GM21526 (cell line): ENCODE measurements around the gene AKR1B15.

ENCODE experiments used
- ATAC-seq: cut with Tn5 transposase; IDR thresholded peaks from one replicate; pipeline ENCODE4 v1.9.1; 2021; ENCODE audit warnings: moderate library complexity; ENCODE audit not compliant: unreplicated experiment, low FRiP score

Gene AKR1B15

DNA sequence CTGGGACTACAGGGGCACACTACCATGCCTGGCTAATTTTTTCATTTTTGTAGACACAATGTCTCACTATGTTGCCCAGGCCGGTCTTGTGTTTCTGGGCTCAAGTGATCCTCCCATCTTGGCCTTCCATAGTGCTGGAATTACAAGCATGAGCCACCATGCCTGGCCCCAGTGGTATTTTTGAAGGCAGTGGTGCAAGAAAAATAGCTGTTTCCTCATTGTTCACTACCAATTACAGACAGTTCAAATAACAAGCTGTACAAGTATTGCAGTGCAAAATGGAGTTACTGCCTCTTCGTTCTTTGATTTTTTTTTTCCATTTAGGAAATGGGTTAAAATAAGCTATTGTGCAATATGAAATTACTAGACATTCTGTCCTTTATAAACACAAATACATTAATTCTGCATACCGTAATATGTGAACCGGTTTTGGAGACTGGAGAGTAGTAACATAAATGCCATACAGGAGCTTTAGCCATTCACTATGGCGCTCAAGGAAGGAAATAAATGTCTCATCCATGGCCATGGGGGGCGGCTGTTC lies 62.8 kb downstream of the AKR1B15 start:
- no peak for ATAC-seq

DNA sequence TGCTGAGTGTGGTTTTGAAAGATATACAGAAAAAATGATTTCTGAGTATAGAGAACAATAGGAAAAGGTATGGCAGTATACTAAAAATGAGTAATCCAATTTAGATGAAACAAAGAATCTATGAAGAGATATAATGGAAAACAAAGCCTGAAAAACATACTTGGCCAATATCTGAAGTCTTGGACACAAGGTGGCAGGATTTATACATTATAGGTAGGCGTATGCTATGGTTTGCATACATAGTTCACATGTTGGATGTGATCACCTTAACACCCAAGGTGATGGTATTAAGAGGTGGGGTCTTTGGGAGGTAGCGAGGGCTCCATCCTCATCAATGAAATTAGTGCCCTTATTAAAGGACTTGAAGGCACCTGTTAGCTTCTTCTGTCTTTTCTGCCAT lies 63.3 kb downstream of the AKR1B15 start:
- ATAC-seq, result no peak

DNA sequence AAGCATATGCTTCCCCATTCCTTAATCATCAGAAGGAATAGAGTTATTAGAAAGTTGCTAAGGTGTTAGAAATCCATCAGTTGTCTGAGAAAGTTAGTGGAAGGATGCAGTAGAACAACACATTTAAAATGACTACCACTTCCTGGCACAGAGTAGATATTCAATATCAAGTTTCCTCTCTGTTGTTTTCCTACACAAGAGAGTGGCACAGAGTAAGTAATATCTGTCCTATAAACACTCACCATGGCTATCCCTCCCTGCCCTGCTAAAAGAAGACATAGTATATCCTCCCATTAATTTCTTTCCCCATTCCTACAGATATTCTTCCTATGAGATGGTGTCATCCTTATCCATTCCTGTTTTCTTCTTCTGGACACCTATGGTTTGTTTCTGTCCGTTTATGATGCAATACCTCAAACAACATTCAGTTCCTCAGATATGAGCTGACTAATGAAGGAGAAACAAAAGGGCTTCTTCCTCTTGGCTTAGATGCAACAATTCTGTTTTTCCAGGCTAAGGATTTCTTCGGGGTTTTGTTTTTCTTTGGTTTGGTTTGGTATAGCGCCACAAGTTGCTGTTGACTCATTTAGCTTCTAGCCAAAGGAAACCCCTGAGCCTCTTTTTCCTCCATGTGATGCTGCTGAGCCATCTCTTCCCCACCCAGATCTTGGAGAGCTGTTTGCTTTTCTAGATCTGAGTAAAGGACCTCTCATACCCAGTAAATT lies 64.9 kb downstream of the AKR1B15 start:
- ATAC-seq, result no peak

DNA sequence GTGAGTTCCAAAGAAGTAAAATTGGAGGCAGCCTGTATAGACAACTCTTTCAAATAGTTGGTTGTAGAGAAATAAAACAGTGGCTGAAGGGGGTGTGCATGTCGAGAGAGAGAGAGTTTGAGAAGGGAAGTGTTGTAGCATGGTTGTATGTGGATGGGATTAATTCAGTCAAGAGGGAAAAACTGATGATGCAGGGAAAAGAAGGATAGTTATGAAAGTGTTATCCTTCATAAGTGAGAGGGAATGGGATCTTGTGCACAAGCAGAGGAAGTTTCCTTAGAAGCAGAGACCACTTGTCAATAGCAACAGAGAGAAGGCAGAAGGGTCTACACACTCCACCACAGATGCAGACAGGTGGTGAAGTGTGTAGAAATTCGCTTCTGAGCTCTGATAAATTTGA lies 67.7 kb downstream of the AKR1B15 start:
- ATAC-seq, result no peak

DNA sequence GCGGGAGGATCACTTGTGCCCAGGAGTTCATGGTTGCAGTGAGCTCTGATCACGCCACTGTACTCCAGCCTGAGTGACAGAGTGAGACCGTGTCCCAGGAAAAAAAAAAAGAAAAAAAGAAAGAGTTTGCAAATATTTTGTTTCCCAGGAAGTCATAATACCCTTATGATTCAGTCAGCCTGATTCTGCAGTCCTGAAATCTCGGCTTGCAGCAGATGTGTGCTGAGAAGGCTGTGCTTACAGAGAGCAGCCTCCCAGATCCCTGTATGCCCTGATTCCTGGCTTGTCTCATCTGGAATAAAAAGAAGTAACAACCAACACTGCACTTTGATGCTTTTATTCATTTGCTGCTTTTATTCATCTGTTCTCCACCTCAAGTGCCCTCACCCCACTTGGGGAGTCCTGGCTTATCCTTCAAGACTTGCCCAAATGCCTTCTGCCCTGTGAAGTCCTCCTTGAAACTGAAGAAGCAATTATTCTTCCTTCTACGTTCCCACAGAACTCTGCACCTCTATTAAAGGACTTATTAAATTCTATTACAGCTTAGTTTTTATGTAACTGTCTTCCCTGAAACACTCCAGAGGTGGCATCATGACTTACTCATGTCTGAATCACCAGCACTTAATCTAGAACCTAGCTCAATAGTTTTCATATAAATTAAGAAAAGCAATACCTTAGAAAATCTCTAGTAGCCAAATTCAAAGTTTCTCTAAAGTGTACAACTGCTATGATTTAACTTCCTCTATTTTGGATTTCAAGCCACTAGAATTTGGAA lies 70.0 kb downstream of the AKR1B15 start:
- no peak for ATAC-seq

DNA sequence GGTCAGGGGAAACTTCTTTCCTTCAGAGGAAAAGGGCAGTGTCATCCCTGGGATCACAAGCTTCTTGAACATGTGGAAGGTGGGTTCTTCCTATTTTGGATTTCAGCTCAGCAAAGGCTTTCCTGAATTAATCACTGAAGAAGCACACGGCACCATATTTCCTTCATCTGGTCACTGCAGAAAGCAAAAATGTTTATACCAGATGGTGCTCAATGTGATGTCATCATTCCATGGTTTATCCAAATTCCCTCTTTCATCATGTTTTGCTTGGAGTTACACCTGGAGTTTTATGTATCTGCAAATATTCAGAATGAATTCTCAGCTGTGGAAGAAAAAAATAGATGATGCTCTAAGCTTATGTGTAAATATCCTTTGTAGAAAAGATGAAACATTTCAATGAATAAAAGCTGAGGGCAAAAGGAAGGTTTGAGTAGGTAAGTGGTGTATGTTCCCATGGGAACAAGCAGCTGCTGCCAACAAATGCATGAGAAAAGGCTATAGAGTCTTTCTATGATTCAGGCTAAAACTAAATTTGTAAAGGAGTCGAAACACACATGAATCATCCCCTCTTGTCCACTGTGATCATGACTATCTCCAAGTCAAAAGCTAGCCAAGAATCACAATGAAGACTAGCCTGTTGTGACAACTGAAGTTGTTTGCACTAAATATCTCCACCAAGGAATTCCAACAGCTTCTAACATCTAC lies 70.9 kb downstream of the AKR1B15 start:
- no peak for ATAC-seq

DNA sequence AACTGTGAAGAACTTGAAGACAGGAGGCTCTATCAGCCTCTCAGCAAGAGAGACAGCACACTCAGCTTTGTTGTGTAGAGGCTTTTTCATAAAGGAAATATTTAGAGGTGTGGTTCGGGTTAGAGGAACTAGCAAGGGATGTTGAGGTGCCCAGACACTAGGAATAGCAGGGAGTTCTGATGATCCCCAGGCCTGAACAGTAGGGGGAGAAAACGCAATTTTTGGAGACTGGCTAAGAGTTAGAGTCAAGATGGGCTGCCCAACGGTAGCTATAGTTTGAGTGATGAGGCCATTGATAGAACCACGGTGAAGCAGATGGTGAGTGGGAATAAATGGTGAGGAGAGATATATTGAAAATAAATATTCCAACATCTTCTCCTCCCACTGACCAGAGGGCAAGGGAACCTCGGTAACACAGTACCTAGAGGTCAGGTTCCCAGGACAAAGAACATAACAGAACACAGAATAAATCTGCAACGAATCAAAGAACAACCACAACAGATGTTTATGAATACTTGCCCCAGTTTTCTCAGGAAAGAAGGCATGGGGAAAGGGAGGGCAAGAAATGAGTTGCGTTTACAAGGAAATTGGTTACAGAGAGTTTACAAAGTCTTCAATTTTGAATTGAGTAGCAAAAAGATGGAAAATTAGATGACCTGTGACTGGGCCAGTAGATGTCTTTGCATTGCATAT lies 73.5 kb downstream of the AKR1B15 start:
- no peak for ATAC-seq

DNA sequence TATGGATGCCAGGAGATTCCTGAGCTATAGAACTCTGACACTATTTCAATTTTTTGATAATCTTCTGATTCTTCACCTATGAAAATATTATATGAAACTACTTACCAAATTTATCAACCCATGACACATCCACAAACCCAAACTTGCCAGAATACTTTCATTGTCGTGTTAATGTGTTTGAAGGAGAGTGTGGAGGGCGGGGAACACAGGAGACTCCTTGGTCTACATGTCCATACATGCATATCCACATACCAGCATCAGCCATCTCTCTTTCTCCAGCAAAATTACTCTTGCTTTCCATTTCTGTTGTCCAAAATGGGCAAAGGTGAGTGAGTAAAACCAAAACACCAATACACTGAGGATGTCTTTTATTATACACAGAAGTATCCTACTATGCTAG lies 74.3 kb downstream of the AKR1B15 start:
- ATAC-seq, result no peak

DNA sequence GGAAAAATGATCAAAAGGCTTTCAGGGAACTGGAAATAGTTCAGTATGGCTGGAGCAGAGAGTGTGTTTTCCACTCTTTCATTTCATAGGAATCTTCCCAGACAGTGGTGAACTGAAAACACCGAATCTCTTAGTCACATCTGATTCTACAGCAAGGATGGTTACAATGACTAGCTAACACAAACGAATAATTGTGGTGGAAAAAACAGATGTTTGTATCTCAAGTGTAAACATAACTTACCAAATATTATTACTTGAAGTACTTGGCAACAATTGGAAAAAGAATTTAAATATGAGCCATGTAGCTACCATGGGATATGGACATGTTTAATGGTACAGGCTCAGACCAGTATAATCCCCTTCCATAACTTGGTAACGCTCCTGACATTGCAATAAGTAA lies 76.6 kb downstream of the AKR1B15 start:
- ATAC-seq, result no peak

DNA sequence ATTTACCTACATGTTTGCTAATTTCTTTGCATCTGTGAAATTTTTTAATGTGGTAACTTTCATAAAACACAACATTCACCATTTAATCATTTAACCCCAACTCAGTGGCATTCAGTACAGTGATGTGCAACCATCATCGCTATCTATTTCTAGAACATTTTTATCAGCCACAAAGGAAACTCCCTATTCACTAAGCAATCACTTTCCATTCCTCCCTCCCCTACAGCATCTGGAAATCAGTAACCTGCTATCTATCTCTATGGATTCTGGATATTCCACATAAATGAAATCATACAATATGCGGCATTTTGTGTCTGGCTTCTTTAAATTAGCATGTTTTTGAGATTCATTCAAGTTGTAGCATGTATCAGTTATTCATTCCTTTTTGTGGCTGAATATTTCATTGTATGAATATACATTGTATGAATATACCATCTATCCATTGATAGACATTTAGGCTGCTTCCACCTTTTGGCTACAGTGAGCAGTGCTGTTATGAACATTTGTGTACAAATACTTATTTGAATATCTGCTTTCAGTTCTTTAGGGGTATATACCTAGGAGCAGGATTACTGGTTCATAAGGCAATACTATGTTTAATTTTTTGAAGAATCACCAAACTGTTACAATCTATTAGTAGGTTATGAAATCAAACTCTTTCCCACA lies 78.3 kb downstream of the AKR1B15 start:
- no peak for ATAC-seq

DNA sequence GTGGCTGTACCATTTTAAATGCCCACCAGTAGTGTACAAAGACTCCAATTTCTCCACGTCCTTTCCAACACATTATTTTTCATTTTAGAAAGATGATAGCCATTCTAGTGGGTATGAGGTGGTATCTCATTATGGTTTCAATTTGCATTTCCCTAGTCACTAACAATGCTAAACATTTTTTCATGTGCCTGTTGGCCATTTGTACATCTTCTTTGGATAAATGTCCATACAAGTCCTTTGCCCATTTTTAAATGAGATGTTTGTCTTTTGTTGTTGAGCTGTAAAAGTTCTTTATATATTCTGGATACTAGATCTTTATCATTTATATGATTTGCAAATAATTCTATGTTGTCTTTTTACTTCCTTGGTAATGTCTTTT lies 78.9 kb downstream of the AKR1B15 start:
- no peak for ATAC-seq

DNA sequence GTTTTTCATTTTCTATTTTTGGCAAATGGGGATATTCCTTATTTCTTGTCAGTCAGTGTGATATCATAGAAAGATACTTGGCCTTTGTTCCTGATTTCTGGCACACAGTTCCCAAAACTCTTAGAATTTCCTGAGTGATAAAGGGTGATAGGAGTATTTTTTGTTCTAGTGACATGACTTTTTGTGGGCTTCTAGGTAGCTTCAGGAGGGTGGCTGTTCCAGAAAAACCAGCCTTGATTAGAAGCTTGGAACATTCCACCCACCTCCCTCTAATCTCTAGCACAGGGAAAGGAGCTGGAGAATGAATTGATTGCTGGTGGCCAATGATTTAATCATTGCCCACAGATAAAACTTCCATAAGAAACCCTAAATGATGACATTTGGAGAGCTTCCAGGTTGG lies 80.5 kb downstream of the AKR1B15 start:
- no peak for ATAC-seq
